H1 (cell line): ENCODE measurements around the gene PRSS38. TPM values are rescaled to one million over a fixed set of nuclear protein-coding genes. Genes with fewer than 3 reads are reported as not detected.

Experiments
- CTCF ChIA-PET: fragments of 300-600 bp; sonication (Branson Sonifier 250); formaldehyde crosslinking; loops from one replicate; lab custom pipeline; 2021; ENCODE audit not compliant: partially characterized antibody; lab: Charles Lee
- POLR2A ChIA-PET: fragments of 300-600 bp; sonication (Branson Sonifier 250); formaldehyde crosslinking; loops from one replicate; lab custom pipeline; 2021; ENCODE audit warnings: inconsistent platforms; ENCODE audit not compliant: partially characterized antibody; lab: Charles Lee
- DNase-seq, 2 experiments: peaks; one replicate each; pipeline versions ENCODE4 v3.0.0 to v3.0.0-alpha.2; 2010 to 2022; ENCODE audit warnings: low spot score in 2 of 2, low read depth in 1 of 2, mixed read lengths in 1 of 2
- FAIRE-seq: peaks from 2 replicates; lab custom pipeline; 2011; peaks lifted over from hg19 to GRCh38; lab: Jason Lieb, UNC
- H2AFZ ChIP-seq: 2 replicates; pipeline ENCODE4 v1.8.1; 2012; ENCODE audit warnings: low read length, inconsistent platforms
- H2AK5ac ChIP-seq: 2 replicates; pipeline ENCODE4 v1.6.1; 2013; ENCODE audit warnings: low read depth, low read length
- H2BK120ac ChIP-seq: replicated peaks from 2 replicates; pipeline ENCODE3; 2013; ENCODE audit warnings: low read depth, low read length, inconsistent platforms
- H2BK12ac ChIP-seq: 2 replicates; pipeline ENCODE4 v1.6.1; 2013; ENCODE audit warnings: low read depth, low read length
- H2BK15ac ChIP-seq: 2 replicates; pipeline ENCODE4 v1.6.1; 2013; ENCODE audit warnings: low read length
- H2BK20ac ChIP-seq: 2 replicates; pipeline ENCODE4 v1.6.1; 2013; ENCODE audit warnings: low read length
- H2BK5ac ChIP-seq: 2 replicates; pipeline ENCODE4 v1.6.1; 2013; ENCODE audit warnings: low read depth, low read length
- H3K14ac ChIP-seq: 2 replicates; pipeline ENCODE4 v1.6.1; 2013; ENCODE audit warnings: inconsistent platforms; ENCODE audit not compliant: insufficient read length
- H3K18ac ChIP-seq: 2 replicates; pipeline ENCODE4 v1.6.1; 2013; ENCODE audit warnings: low read length; ENCODE audit errors: extremely low read depth
- H3K23ac ChIP-seq: 2 replicates; pipeline ENCODE4 v1.6.1; 2013; ENCODE audit warnings: inconsistent platforms; ENCODE audit not compliant: insufficient read length
- H3K23me2 ChIP-seq: 2 replicates; pipeline ENCODE4 v1.6.1; 2013; ENCODE audit warnings: low read depth, low read length
- H3K27ac ChIP-seq: 2 replicates; pipeline ENCODE4 v1.6.1; 2011; ENCODE audit warnings: low read depth, low read length, inconsistent platforms
- H3K27me3 ChIP-seq, 4 experiments: replicated peaks in 1 of 4; 1 replicate in 1 of 4; 2 replicates in 3 of 4; pipeline versions ENCODE4 v1.6.1 to v1.8.1; 2011 to 2013; ENCODE audit warnings: low read length in 3 of 4, mild to moderate bottlenecking in 3 of 4, inconsistent platforms in 2 of 4, mixed read lengths in 2 of 4, moderate library complexity in 1 of 4; ENCODE audit not compliant: control insufficient read depth in 3 of 4, insufficient read depth in 3 of 4; ENCODE audit errors: extremely low read depth in 1 of 4
- H3K36me3 ChIP-seq, 4 experiments: 2 replicates each; pipeline versions ENCODE4 v1.6.1 to v1.8.1; 2011 to 2013; ENCODE audit warnings: mild to moderate bottlenecking in 4 of 4, low read length in 3 of 4, moderate library complexity in 2 of 4, control low read depth in 1 of 4, inconsistent platforms in 1 of 4; ENCODE audit not compliant: insufficient read depth in 4 of 4, control insufficient read depth in 2 of 4
- H3K4ac ChIP-seq: replicated peaks from 2 replicates; pipeline ENCODE3; 2013; ENCODE audit warnings: low read length, low read depth, mixed read lengths, inconsistent platforms; ENCODE audit not compliant: insufficient read length
- H3K4me1 ChIP-seq, 4 experiments: replicated peaks in 1 of 4; 1 replicate in 1 of 4; 2 replicates in 3 of 4; pipeline versions ENCODE4 v1.6.1 to v1.8.1; 2011 to 2013; ENCODE audit warnings: low read length in 3 of 4, inconsistent platforms in 2 of 4, mixed read lengths in 1 of 4; ENCODE audit not compliant: insufficient read depth in 4 of 4, control insufficient read depth in 3 of 4
- H3K4me2 ChIP-seq, 2 experiments: 2 replicates each; pipeline versions ENCODE4 v1.6.1 to v1.8.1; 2011 to 2013; ENCODE audit warnings: low read depth in 2 of 2, low read length in 2 of 2, control low read depth in 1 of 2, inconsistent platforms in 1 of 2, mild to moderate bottlenecking in 1 of 2; ENCODE audit not compliant: insufficient read depth in 1 of 2
- H3K4me3 ChIP-seq, 4 experiments: fragments of 200-600, 300-600 bp in 1 of 4; sonication (generic), shearing (Covaris generic), sonication (Bioruptor Twin) in 1 of 4; 2 replicates each; pipeline versions ENCODE4 v1.5.1 to v1.8.1; 2011 to 2016; ENCODE audit warnings: low read length in 4 of 4, low read depth in 3 of 4, control low read depth in 2 of 4, inconsistent platforms in 2 of 4, mild to moderate bottlenecking in 2 of 4, mixed read lengths in 1 of 4, moderate library complexity in 1 of 4; ENCODE audit not compliant: insufficient read depth in 2 of 4; ENCODE audit errors: extremely low read depth in 1 of 4
- H3K56ac ChIP-seq: replicated peaks from 2 replicates; pipeline ENCODE3; 2013; ENCODE audit warnings: low read depth, mild to moderate bottlenecking, mixed read lengths, low read length, inconsistent platforms; ENCODE audit not compliant: insufficient read length
- H3K79me1 ChIP-seq: 2 replicates; pipeline ENCODE4 v1.6.1; 2013; ENCODE audit warnings: low read depth, low read length, control low read depth
- H3K79me2 ChIP-seq, 2 experiments: 2 replicates each; pipeline versions ENCODE4 v1.6.1 to v1.8.1; 2012 to 2013; ENCODE audit warnings: low read length in 2 of 2, mild to moderate bottlenecking in 2 of 2, inconsistent platforms in 1 of 2; ENCODE audit not compliant: insufficient read depth in 2 of 2, control insufficient read depth in 1 of 2
- H3K9ac ChIP-seq, 4 experiments: replicated peaks in 1 of 4; 1 replicate in 1 of 4; 2 replicates in 3 of 4; pipeline versions ENCODE4 v1.6.1 to v1.8.1; 2011 to 2013; ENCODE audit warnings: low read depth in 3 of 4, low read length in 3 of 4, control low read depth in 2 of 4, mild to moderate bottlenecking in 2 of 4, moderate library complexity in 2 of 4, inconsistent platforms in 1 of 4; ENCODE audit errors: extremely low read depth in 1 of 4
- H3K9me3 ChIP-seq, 2 experiments: 2 replicates each; pipeline versions ENCODE4 v1.6.1 to v1.8.1; 2012 to 2013; ENCODE audit warnings: mild to moderate bottlenecking in 2 of 2, moderate library complexity in 2 of 2, control low read depth in 1 of 2, inconsistent platforms in 1 of 2, low read depth in 1 of 2, low read length in 1 of 2, mixed read lengths in 1 of 2; ENCODE audit not compliant: insufficient read depth in 2 of 2
- H4K20me1 ChIP-seq, 2 experiments: replicated peaks in 1 of 2; 2 replicates each; pipeline versions ENCODE3 to v1.8.1; 2011 to 2013; ENCODE audit warnings: inconsistent platforms in 2 of 2, low read length in 2 of 2, mild to moderate bottlenecking in 1 of 2; ENCODE audit not compliant: insufficient read depth in 2 of 2, control insufficient read depth in 1 of 2
- H4K5ac ChIP-seq: 2 replicates; pipeline ENCODE4 v1.6.1; 2013; ENCODE audit warnings: low read length, low read depth, mixed read lengths, inconsistent platforms; ENCODE audit not compliant: insufficient read length
- H4K8ac ChIP-seq: 2 replicates; pipeline ENCODE4 v1.8.0; 2013; ENCODE audit warnings: mild to moderate bottlenecking, moderate library complexity, low read length, inconsistent platforms; ENCODE audit not compliant: insufficient read depth; ENCODE audit errors: extremely low read depth
- H4K91ac ChIP-seq: replicated peaks from 2 replicates; pipeline ENCODE3; 2013; ENCODE audit warnings: low read length, mixed read lengths, inconsistent platforms; ENCODE audit not compliant: insufficient read length
- BCL11A ChIP-seq, 2 experiments: IDR thresholded peaks; one replicate each; pipeline ENCODE4 v1.6.1; 2011; ENCODE audit warnings: low read depth in 2 of 2, low read length in 2 of 2, mild to moderate bottlenecking in 2 of 2
- E2F6 ChIP-seq: IDR thresholded peaks from 2 replicates; pipeline ENCODE4 v1.6.1; 2012; ENCODE audit warnings: inconsistent platforms
- WGBS, 2 experiments: shearing (Covaris generic) in 1 of 2; methylation state at CpG; one replicate each; pipeline versions ENCODE4 v1.1.6 to v1.1.7; 2013 to 2015; ENCODE audit warnings: low lambda C conversion rate in 2 of 2, mixed read lengths in 2 of 2, inconsistent platforms in 1 of 2, low coverage in 1 of 2, missing lambda C conversion rate in 1 of 2; ENCODE audit not compliant: insufficient replicate concordance in 2 of 2, insufficient coverage in 1 of 2, insufficient read length in 1 of 2; ENCODE audit errors: extremely low coverage in 1 of 2, missing lambda C conversion rate in 1 of 2; 5-methylcytosine and 5-hydroxymethylcytosine counted together
- polyA plus RNA-seq, 7 experiments: library from polyadenylated mRNA; depleted of rRNA in 3 of 7; stranded (reverse) in 5 of 7; unstranded in 2 of 7; fragments of >200 nt in 5 of 7; fragments of 200-250 nt in 2 of 7; gene quantifications; 1 replicate in 5 of 7; 2 replicates in 1 of 7; 4 replicates in 1 of 7; pipeline versions ENCODE4 v1.2.1 to v1.2.3, GENCODE V29; 2011 to 2013; ENCODE audit warnings: missing spikeins in 2 of 7, mixed read lengths in 2 of 7
- total RNA-seq: library from RNA; stranded (reverse); fragmentation: NEBNext Ultra II Directional; extraction: Animal tissue kit (Norgen Biotek cat#: 25700); gene quantifications from 2 replicates; pipeline ENCODE4 v1.2.1, GENCODE V29; 2021

Gene PRSS38
- total and polyA plus RNA-seq, 2 of the 8 experiments (the other 6 are each of a cell fraction or from before 2014, with no cell fraction given) = not detected

- Histone ChIP-seq H3K4me3 (no peak overlapping the region), H2AK5ac (no peak overlapping the region), H2BK20ac (no peak overlapping the region; the same call in 1 of the 2 replicates), H3K4me1 (peaks cover 0 to 21% (median 16%) of the 10 kb centered on the region in 4 experiments; a peak in 6 of 7 replicates), H3K56ac (no peak overlapping the region), H4K20me1 (peaks cover 0 to 1% of the 10 kb centered on the region in 2 experiments), H4K8ac (no peak overlapping the region), H2BK120ac (no peak overlapping the region), H2BK5ac (no peak overlapping the region), H3K79me1 (no peaks in the 10 kb centered on the region), H3K9me3 (no peaks in the 10 kb centered on the region), H3K4ac (no peak overlapping the region), H4K91ac (no peak overlapping the region), H3K27ac (no peak overlapping the region), H2AFZ (no peak overlapping the region), H3K23ac (no peak overlapping the region), H3K14ac (no peak overlapping the region), H3K79me2 (no peaks in the 10 kb centered on the region), H3K36me3 (no peaks in the 10 kb centered on the region), H3K18ac (no peak overlapping the region; the same call in 1 of the 2 replicates), H2BK15ac (no peak overlapping the region; the same call in 1 of the 2 replicates), H3K4me2 (no peak overlapping the region), H3K27me3 (peaks cover 0 to 3% (median 0%) of the 10 kb centered on the region in 4 experiments; a peak in 1 of 7 replicates), H4K5ac (no peak overlapping the region), H3K9ac (no peak overlapping the region), H2BK12ac (no peak overlapping the region), H3K23me2 (no peaks in the 10 kb centered on the region; the same call in 1 of the 2 replicates)
- 84% methylated on average over 3 of the region's 6 CpGs; no CpG with 5 or more reads in 1 of the 2 experiments for WGBS, 2 experiments
- CTCF ChIA-PET = interaction anchor here (0.9 to 2.5 kb wide), 5 partner anchors 31 to 158 kb away, joined by 3 to 13 read pairs (median 3); no protein-coding TSS in a partner anchor
- no peak for TF ChIP-seq E2F6
- no peak for TF ChIP-seq BCL11A (IDR thresholded peaks at IDR 0.05; ENCODE audit: low read depth in 2 of 2, low read length in 2 of 2)
- FAIRE-seq = no peak
- DNase-seq = no peak
- POLR2A ChIA-PET = interaction anchor here (0.6 to 0.8 kb wide), 2 partner anchors 23 to 221 kb away, joined by 4 to 5 read pairs; no protein-coding TSS in a partner anchor
Measured at GRCh38 chr1:227795732-227796131, 19.7 kb upstream of the PRSS38 start.
